ENCODE data around the gene UGT1A5.

DNA sequence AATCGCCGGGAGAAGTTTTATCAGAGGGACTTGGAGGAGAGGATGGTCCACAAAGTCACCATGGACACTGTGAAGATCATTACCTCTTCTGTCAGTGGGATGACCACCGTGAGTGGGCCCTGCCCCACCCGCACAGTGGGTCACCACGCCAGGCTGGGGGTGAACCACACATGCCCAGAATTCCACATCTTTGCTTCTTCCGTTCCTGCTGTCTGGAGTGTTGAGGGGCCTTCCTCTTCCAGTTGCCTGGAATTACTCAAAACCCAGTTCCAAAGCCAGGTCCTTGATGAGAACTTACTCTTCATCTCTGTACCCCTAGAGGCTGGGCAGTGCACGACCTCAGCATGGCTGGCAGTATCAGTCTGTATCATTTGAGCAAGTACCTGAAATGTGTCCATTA, 87.5 kb downstream of the UGT1A5 start:
- TF ChIP-seq, protein P1, sequence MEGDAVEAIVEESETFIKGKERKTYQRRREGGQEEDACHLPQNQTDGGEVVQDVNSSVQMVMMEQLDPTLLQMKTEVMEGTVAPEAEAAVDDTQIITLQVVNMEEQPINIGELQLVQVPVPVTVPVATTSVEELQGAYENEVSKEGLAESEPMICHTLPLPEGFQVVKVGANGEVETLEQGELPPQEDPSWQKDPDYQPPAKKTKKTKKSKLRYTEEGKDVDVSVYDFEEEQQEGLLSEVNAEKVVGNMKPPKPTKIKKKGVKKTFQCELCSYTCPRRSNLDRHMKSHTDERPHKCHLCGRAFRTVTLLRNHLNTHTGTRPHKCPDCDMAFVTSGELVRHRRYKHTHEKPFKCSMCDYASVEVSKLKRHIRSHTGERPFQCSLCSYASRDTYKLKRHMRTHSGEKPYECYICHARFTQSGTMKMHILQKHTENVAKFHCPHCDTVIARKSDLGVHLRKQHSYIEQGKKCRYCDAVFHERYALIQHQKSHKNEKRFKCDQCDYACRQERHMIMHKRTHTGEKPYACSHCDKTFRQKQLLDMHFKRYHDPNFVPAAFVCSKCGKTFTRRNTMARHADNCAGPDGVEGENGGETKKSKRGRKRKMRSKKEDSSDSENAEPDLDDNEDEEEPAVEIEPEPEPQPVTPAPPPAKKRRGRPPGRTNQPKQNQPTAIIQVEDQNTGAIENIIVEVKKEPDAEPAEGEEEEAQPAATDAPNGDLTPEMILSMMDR (conservative IDR thresholded peaks at IDR 0.05), result no peak
- TF ChIP-seq ZFX (IDR thresholded peaks at IDR 0.05), result no peak
